ENCODE measurements around the gene TRAFD1.

TRAFD1 gene

DNA sequence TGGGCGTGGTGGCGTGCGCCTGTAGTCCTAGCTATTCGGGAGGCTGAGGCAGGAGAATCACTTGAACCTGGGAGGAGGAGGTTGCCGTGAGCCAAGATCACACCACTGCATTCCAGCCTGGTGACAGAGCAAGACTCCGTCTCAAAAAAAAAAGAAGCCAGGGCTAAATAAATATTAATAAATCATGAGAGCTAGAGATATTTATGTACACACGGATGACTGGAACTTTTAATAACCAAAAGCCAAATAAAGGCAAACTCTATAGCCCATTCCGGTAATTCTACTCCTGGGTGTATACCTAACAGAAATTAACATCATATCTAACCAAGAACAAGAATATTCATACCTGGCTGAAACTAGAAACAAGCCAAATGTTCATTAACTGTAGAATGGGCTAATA lies 7.7 kb upstream of the TRAFD1 start:
- Histone ChIP-seq H3K27ac (ENCODE audit: low read length) (no peak overlapping the region), H3K79me2 (ENCODE audit: low read length) (no peaks in the 10 kb centered on the region), H4K20me1 (ENCODE audit: insufficient read depth, low read length) (no peaks in the 10 kb centered on the region), H3K9ac (ENCODE audit: low read length) (no peak overlapping the region), H3K4me3 (ENCODE audit: low read length) (no peak overlapping the region), H2AFZ (ENCODE audit: low read depth, low read length) (no peak overlapping the region), H3K4me1 (ENCODE audit: low read length) (peaks cover 9% of the 10 kb centered on the region), H3K4me2 (ENCODE audit: low read length) (no peak overlapping the region), H3K9me3 (ENCODE audit: insufficient read depth, low read length) (no peaks in the 10 kb centered on the region), H3K36me3 (replicated peaks; ENCODE audit: low read depth, low read length) (no peaks in the 10 kb centered on the region), H3K27me3 (ENCODE audit: low read depth, low read length) (no peaks in the 10 kb centered on the region)
- no peak for TF ChIP-seq EZH2phosphoT487 (IDR thresholded peaks at IDR 0.05; ENCODE audit: low read depth)
- TF ChIP-seq, protein P1, sequence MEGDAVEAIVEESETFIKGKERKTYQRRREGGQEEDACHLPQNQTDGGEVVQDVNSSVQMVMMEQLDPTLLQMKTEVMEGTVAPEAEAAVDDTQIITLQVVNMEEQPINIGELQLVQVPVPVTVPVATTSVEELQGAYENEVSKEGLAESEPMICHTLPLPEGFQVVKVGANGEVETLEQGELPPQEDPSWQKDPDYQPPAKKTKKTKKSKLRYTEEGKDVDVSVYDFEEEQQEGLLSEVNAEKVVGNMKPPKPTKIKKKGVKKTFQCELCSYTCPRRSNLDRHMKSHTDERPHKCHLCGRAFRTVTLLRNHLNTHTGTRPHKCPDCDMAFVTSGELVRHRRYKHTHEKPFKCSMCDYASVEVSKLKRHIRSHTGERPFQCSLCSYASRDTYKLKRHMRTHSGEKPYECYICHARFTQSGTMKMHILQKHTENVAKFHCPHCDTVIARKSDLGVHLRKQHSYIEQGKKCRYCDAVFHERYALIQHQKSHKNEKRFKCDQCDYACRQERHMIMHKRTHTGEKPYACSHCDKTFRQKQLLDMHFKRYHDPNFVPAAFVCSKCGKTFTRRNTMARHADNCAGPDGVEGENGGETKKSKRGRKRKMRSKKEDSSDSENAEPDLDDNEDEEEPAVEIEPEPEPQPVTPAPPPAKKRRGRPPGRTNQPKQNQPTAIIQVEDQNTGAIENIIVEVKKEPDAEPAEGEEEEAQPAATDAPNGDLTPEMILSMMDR (IDR thresholded peaks at IDR 0.05; ENCODE audit: low read depth, low read length) = no peak

DNA sequence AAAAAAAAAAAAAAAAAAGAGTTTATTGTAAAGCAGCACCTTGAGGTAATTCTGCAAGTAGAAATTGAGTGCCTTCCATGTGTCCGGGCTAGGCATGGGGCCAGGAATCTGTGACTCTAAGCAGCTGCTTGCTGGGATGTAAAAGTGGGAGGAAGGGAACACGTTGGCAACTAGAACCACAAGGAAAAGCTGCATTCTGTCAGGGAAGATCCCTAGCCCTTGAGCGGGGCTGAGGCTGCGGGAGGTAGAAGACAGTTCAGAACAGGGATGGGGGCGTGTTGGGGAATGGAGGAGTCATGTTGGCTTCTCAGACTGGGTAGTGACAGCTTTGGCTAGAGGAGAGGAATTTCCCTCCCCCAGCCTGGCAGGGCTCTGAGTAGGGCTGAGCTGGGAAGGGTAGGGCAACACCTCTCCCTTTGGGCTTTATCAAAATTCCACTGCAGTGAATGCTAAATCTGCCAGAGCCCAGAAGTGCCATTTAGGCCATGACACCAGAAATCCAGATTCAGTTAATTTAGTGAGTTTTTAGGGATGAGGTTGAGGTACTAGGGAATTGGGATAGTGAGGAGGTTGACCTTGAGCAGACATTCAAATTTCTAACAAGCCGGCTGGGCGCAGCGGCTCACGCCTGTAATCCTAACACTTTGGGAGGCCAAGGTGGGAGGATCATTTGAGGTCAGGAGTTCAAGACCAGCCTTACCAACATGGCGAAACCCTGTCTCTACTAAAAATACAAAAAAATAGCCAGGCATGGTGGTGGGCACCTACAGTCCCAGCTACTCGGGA lies 3.4 kb upstream of the TRAFD1 start:
- H2AFZ ChIP-seq (ENCODE audit: low read depth, low read length) = no peak overlapping the region
- H3K27me3 ChIP-seq (ENCODE audit: low read depth, low read length) = peaks cover 2% of the 10 kb centered on the region; the same call in 1 of the 2 replicates
- TF ChIP-seq, protein P1 (IDR thresholded peaks at IDR 0.05; ENCODE audit: low read depth, low read length) = no peak
- no peak for TF ChIP-seq EZH2phosphoT487 (IDR thresholded peaks at IDR 0.05; ENCODE audit: low read depth)
- peaks cover 5% of the 10 kb centered on the region for H3K36me3 ChIP-seq (replicated peaks; ENCODE audit: low read depth, low read length)
- H3K4me2 ChIP-seq (ENCODE audit: low read length) = no peak overlapping the region
- peaks cover 16% of the 10 kb centered on the region for H3K79me2 ChIP-seq (ENCODE audit: low read length)
- H3K4me3 ChIP-seq (ENCODE audit: low read length) = no peak overlapping the region
- H3K9ac ChIP-seq (ENCODE audit: low read length) = no peak overlapping the region
- no peak overlapping the region for H3K27ac ChIP-seq (ENCODE audit: low read length)
- H4K20me1 ChIP-seq (ENCODE audit: insufficient read depth, low read length) = peaks cover 9% of the 10 kb centered on the region; the same call in 1 of the 2 replicates
- H3K9me3 ChIP-seq (ENCODE audit: insufficient read depth, low read length) = no peaks in the 10 kb centered on the region
- peaks cover 15% of the 10 kb centered on the region for H3K4me1 ChIP-seq (ENCODE audit: low read length)

DNA sequence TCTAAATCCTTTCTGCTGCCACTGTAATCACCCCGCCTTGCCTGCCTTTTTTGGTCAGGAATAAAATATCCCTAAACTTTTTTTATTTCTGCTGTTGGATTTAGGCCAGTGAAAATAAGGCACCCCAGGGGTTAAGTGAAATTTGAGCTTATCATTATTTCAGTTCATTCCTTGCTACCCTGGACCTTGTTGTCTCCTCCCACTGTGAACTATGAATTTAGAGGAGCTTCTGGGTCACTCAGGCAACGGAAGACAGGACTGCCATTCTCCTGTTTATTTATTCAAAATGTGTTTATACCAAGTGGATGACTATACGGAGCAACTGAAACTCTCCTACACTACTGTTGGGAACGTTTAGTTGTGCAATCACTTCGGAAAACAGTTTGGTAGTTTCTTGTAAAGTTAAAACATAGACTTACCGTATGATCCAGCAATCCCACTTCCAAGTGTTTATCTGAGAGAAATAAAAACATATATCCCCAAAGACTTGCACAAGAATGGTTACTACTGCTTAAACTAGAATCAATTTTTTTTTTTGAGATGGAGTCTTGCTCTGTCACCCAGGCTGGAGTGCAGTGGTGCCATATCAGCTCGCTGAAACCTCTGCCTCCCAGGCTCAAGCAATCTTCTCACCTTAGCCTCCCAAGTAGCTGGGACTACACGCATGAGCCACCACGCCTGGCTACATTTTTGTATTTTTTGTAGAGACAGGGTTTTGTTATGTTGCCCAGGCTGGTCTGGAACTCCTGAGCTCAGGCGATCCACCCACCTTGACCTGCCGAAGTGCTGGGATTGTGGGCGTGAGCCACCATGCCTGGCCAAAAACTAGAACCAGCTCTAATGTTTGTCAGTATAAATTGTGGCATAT lies 2.3 kb upstream of the TRAFD1 start:
- H2AFZ ChIP-seq (ENCODE audit: low read depth, low read length) = no peak overlapping the region
- H3K4me1 ChIP-seq (ENCODE audit: low read length) = peaks cover 18% of the 10 kb centered on the region
- H3K4me2 ChIP-seq (ENCODE audit: low read length) = no peak overlapping the region

More for the DNA sequence above, 2.3 kb upstream of the TRAFD1 start:
- Histone ChIP-seq H3K36me3 (replicated peaks; ENCODE audit: low read depth, low read length) (peaks cover 8% of the 10 kb centered on the region), H3K9me3 (ENCODE audit: insufficient read depth, low read length) (no peaks in the 10 kb centered on the region), H3K4me3 (ENCODE audit: low read length) (no peak overlapping the region), H4K20me1 (ENCODE audit: insufficient read depth, low read length) (peaks cover 14% of the 10 kb centered on the region; the same call in 1 of the 2 replicates), H3K27ac (ENCODE audit: low read length) (no peak overlapping the region), H3K79me2 (ENCODE audit: low read length) (peaks cover 27% of the 10 kb centered on the region), H3K9ac (ENCODE audit: low read length) (no peak overlapping the region), H3K27me3 (ENCODE audit: low read depth, low read length) (peaks cover 2% of the 10 kb centered on the region; the same call in 1 of the 2 replicates)
- no peak for TF ChIP-seq EZH2phosphoT487 (IDR thresholded peaks at IDR 0.05; ENCODE audit: low read depth)
- TF ChIP-seq, protein P1 (IDR thresholded peaks at IDR 0.05; ENCODE audit: low read depth, low read length) = no peak
